CD4-positive, alpha-beta T cell treated with Interleukin-1 beta for 1 hour (primary cell): Measurements from ENCODE around the gene USP11.

Source experiments
- DNase-seq, 2 donors: peaks; one replicate each; pipeline ENCODE4 v3.0.0-alpha.2; 2020 to 2022

The USP11 gene

GRCh38 chrX:47232803-47233332 lies at the start of gene USP11:
Gene USP11 (plus strand): TSS chrX:47233009. CDS start chrX:47233044, 35 bp downstream.
- DNase-seq = peak; percentile 69 to 78

GRCh38 chrX:47184486-47184885 lies 48.3 kb upstream of the USP11 start:
- DNase-seq = no peak

GRCh38 chrX:47185241-47185640 lies 47.6 kb upstream of the USP11 start:
- no peak for DNase-seq

GRCh38 chrX:47186096-47186740 lies 46.6 kb upstream of the USP11 start:
- DNase-seq = no peak

GRCh38 chrX:47187106-47187677 lies 45.6 kb upstream of the USP11 start:
- DNase-seq = no peak

GRCh38 chrX:47189906-47190305 lies 42.9 kb upstream of the USP11 start:
- DNase-seq = no peak

GRCh38 chrX:47190445-47191269 lies 42.2 kb upstream of the USP11 start:
- DNase-seq = peak; percentile 88 to 91

GRCh38 chrX:47191331-47191730 lies 41.5 kb upstream of the USP11 start:
- peak; percentile 34 to 53 for DNase-seq

- DNase-seq = no peak
Measured at GRCh38 chrX:47191806-47192401, 40.9 kb upstream of the USP11 start.

- peak; percentile 94 to 97 for DNase-seq
Measured at GRCh38 chrX:47193475-47194193, 39.2 kb upstream of the USP11 start, which contains the start of gene UBA1. Gene UBA1 (plus strand): TSS chrX:47193829. CDS start chrX:47198803, 4,974 bp downstream.

GRCh38 chrX:47194194-47194787 lies 38.5 kb upstream of the USP11 start:
- no peak for DNase-seq

GRCh38 chrX:47196098-47196497 lies 36.7 kb upstream of the USP11 start:
- DNase-seq = no peak

GRCh38 chrX:47197526-47197925 lies 35.3 kb upstream of the USP11 start:
- no peak for DNase-seq

- no peak for DNase-seq
Measured at GRCh38 chrX:47198026-47198686, 34.7 kb upstream of the USP11 start.

- DNase-seq = no peak
Measured at GRCh38 chrX:47198687-47199080, 34.1 kb upstream of the USP11 start.

GRCh38 chrX:47199286-47199685 lies 33.5 kb upstream of the USP11 start:
- DNase-seq = no peak

- no peak for DNase-seq
Measured at GRCh38 chrX:47200385-47201150, 32.2 kb upstream of the USP11 start.

- DNase-seq = no peak
Measured at GRCh38 chrX:47201345-47201944, 31.4 kb upstream of the USP11 start.

- no peak for DNase-seq
Measured at GRCh38 chrX:47202316-47202715, 30.5 kb upstream of the USP11 start.

GRCh38 chrX:47202877-47203276 lies 29.9 kb upstream of the USP11 start:
- no peak for DNase-seq
